HG02759 (cell line): ENCODE results near the gene ADAMTS6.

Experiments
- ATAC-seq: cut with Tn5 transposase; IDR thresholded peaks from one replicate; pipeline ENCODE4 v1.9.1; 2021; ENCODE audit warnings: mild to moderate bottlenecking, moderate library complexity; ENCODE audit not compliant: unreplicated experiment

Gene ADAMTS6

DNA sequence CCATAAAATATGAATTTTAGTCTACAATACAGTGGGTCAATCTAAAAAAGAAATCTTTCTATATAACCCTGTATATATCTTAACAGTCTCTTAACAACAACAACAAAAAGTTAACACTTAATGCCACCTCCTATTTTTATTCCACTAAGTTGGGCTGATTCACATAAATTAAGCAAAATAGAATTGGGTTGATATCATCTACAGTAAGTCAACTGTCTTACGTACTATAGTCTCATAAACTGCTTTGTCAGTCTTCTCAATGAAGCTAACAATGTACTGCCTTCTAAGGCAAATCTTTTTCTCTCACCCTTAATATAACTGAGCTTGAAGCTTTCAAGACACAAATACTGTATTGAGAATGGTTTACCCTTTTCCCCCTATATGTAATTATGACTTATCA lies 185.7 kb downstream of the ADAMTS6 start:
- ATAC-seq: no peak

GRCh38 chr5:65292196-65292595 lies 189.5 kb downstream of the ADAMTS6 start:
- ATAC-seq: no peak

- ATAC-seq: no peak
These were observed 191.0 kb downstream of the ADAMTS6 start for GRCh38 chr5:65290677-65291076.

DNA sequence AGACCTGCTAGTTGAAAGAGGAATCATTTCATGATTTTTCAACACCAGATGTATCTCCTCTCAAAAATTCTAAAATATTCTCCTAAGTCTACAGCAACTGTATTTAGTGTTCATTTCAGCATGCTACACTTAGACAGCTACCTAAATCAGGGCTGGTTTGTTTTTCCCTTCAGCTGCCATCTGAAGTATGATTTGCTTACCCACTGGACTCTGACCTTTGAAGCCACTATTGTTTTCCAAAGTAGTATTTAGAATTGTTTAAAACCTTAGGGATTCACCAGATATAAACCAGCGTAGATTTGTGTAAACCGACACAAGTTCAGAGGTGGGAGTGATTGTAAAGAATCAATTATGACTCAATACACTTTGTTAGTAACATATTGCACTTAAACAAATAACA lies 193.1 kb downstream of the ADAMTS6 start:
- ATAC-seq: no peak

DNA sequence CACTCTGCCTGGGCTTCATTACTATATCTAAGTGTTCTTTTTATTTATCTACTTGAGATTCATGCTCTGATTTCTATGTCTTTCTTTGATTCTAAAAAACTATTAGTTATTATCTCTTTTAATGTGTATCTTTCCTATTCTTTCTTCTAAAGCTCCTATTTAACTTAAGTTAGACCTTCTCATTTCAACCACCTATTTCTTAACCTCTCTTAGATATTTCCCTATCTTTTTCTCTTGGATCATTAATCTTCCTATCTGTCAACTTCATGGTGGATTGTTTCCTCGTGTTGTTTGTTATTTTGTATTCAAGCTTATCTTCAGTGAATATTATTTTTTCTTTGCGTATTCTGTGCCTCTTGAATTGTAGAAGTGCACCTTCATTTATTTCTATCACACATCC lies 202.1 kb downstream of the ADAMTS6 start:
- no peak for ATAC-seq

DNA sequence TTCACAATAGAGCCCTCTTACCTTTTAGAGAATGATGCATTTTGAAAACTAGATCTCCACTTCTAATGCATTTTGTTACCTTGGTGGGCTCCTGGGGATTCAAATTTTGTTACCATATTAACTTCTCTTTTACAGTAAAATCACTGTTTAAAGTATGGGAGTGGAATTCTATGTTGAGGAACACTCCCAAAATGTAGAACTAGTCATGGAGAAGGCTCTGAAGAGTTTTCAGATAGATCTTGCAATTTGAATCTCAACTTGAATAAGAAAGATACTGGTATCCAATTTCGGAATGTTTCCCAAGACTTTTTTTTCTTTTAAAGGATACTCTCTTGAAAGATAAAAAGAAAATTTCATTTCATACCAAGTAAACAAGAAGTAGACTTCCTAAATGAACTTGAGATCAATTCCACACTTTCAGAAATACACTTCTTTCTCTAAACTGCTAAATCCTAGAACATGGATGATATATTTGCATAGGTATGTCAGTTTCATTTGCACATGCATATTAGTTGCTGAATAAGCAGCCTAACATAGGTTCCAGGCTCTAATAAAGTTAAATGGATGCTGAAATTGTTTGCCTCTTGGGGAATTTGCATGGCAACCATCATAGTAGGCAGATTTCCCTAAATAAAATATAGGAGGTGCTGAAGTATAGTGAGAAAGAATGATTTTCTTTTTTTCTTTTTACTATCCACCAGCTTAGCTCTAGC lies 205.4 kb downstream of the ADAMTS6 start:
- ATAC-seq: no peak

- ATAC-seq: no peak
These were observed 209.8 kb downstream of the ADAMTS6 start for GRCh38 chr5:65271906-65272305.

- no peak for ATAC-seq
These were observed 213.2 kb downstream of the ADAMTS6 start for GRCh38 chr5:65268525-65268924.

DNA sequence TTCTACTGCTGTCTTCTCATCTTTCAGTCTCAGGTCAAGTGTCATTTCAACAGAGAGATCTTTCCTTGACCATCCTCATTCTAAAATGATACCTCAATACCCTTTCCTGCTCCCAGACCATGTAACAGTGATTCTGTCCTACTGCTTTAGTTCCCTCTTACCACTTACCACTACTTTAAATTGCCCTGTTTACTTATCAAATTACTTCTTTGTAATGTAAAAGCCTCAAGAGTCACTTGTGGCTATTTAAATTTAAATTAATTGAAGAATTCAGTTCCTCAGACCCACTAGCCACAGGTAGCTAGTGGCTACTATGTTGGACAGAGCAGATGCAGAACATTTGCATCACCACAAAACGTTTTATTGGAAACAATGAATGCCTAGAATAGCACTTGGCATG lies 217.3 kb downstream of the ADAMTS6 start:
- no peak for ATAC-seq

DNA sequence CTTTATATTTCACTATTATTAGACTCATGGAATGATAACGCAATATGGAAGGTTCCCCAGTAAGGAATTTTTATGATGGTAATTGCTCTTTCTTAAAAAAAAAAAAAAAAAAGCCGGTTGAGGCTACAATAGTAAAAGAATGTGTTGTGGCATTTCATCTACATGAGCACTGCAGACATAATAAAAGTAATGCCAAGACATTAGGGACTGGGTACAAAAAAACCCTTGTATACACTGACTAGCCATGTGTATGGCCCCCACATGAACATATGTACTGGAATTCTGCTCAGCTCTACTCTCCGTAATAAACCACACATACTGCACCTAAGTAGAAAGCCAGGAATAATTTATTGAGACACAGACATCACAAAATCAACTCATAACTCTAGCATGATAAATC lies 218.4 kb downstream of the ADAMTS6 start:
- ATAC-seq: no peak

- ATAC-seq: no peak
These were observed 219.1 kb downstream of the ADAMTS6 start for GRCh38 chr5:65262649-65263059.

DNA sequence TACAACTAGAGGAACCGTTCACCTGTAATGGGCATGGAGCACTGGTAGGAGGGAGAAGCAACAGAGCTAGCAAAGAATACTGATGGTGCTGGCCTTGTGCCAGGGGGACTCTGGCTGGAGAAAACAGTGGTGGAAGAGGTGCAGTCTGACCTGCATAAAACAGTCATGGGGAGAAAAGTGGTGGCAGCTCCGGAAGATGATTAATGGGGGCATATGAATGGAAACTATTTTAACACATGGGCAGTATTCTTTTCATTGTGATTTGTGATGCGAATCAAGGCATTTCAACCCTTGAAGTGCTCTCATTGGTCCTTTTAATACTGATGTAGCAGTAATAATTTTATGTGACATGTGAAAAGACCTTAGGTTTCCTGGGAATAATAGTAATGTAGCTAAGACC lies 219.6 kb downstream of the ADAMTS6 start:
- ATAC-seq: no peak

GRCh38 chr5:65261499-65261898 lies 220.2 kb downstream of the ADAMTS6 start:
- no peak for ATAC-seq

DNA sequence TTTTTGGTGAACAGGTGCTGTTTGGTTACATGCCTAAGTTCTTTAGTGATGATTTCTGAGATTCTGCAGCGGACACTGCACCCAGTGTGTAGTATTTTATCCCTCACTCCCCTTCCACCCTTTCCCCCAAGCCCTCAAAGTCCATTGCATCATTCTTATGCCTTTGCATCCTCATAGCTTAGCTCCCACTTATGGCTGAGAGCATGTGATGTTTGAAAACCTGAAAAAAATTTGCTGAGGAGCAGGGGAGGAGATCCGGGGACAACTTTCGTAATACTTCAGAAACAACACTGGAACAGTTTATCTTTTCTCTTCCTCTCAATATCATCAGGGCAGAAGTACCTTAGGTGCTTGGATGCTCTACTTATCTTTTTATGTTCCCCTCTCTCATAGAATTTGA lies 226.4 kb downstream of the ADAMTS6 start:
- no peak for ATAC-seq

DNA sequence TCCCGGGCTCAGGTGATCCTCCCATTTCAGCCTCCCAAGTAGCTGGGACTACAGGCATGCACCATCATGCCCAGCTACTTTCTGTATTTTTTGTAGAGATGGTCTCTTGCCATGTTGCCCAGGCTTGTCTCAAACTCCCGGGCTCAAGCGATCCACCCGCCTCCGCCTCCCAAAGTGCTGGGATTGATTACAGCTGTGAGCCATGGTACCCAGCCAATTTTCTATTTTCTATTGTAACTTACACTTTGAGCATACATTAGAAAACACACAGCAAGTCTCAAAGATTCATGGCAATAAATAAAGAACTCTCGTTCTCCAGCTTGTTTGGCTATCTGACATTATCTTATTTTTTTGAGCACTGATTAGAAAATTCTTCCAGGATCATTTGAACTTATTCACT lies 228.7 kb downstream of the ADAMTS6 start:
- ATAC-seq: no peak

GRCh38 chr5:65248896-65249295 lies 232.8 kb downstream of the ADAMTS6 start:
- ATAC-seq: no peak

DNA sequence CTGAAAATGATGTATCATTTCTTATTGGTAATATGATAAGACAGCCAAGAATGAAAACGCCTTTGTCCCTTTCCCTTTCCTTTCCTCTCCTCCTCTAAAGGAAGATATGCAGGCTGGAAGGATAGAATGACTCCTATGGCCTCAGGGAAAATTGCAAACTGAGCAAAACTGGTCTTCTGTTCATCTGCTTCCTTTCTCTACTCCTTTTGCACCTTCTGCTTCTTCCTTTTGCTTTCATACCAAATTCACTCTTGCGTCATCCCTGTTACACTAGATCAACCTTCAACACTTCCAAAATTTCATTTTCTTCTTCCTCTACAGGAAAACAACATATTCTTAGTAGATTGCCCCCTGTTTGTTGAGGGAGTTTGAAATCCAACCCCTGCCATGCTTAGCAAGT lies 234.1 kb downstream of the ADAMTS6 start:
- no peak for ATAC-seq

- no peak for ATAC-seq
These were observed 235.0 kb downstream of the ADAMTS6 start for GRCh38 chr5:65246741-65247140.

GRCh38 chr5:65244031-65244430 lies 237.7 kb downstream of the ADAMTS6 start:
- ATAC-seq: no peak

- ATAC-seq: no peak
These were observed 238.6 kb downstream of the ADAMTS6 start for GRCh38 chr5:65243161-65243560.

DNA sequence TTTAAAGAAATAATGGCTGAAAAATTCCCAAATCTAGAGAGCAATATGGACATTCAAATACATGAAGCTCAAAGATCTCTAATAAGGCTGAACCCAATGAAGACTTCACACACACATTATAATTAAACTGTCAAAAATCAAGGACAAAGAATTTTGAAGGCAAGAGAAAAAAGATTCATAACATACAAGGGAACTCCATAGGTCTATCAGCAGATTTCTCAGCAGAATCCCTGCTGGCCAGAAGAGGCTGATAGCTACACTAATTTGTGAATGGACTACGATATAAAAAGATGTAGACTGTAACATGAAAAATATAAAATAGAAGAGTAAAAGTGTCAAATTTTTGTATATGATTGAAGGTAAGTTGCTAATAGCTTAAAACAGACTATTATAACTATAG lies 251.9 kb downstream of the ADAMTS6 start:
- ATAC-seq: no peak

DNA sequence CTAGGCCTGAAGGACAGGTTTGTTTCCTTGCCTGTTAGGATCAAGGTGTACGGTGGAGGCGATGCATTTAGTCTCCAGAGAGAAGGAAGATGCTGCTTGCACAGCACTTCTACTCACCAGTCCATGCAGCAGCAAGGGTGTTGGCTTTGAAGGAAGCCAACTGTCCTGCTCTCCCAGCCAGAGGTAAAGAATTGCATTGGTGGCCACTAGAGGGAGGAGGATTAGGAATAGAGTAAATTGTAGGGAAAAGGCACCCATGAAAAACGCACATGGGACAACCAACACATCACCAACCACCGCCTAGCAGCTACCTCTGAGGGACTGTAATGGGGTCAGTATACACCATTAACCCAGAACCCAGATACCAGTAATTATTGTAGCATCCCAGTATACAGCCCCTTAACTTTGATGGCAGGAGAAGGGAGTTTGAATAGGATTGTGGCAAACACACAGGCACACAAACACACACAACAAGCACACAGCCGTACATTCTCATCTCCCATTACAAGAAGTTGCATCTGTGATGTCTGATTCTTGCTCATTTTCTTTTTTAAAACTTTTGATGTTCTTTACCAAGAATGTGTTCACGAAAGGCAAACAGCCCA lies 267.7 kb downstream of the ADAMTS6 start:
- no peak for ATAC-seq

DNA sequence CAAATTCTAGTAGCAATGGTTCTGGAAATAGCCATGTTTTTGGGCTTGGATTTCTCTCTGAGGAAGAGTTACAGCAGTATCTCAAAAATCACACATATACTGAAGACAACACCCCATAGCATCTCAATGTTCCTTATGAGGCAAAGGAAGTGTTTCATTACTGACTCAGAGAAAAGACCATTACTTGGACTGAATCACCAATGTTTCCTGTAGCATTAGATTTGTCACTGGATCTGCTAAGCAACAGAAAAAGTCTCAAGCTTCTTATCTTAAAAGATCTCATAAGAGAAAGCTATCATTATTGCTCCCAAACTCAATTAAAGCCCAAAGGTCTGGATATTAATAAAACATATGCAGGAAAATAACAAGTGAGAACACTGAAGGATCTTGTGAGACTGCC lies 272.4 kb downstream of the ADAMTS6 start:
- no peak for ATAC-seq
